OCI-LY7 (cell line): ENCODE measurements around the gene FAM227B. TPM values are rescaled to one million over a fixed set of nuclear protein-coding genes. Genes with fewer than 3 reads are reported as not detected.

Experiments
- BruUV-seq: library from RNA; stranded (reverse); fragments of 400-500 nt; replicated peaks from 2 replicates; lab custom pipeline; 2021; lab: Mats Ljungman, UMichigan
- CTCF ChIA-PET: fragments of 300-600 bp; sonication (Branson Sonifier 250); formaldehyde crosslinking; loops from one replicate; lab custom pipeline; 2022; ENCODE audit warnings: antibody characterized with exemption; ENCODE audit not compliant: unreplicated experiment; lab: Charles Lee
- POLR2A ChIA-PET: fragments of 300-600 bp; sonication (Branson Sonifier 250); formaldehyde crosslinking; loops from one replicate; lab custom pipeline; 2022; ENCODE audit warnings: antibody characterized with exemption; lab: Charles Lee
- DNase-seq: peaks from one replicate; pipeline ENCODE4 v3.0.0-alpha.2; 2015; ENCODE audit warnings: low spot score
- H2AFZ ChIP-seq: fragments of 200-600 bp; sonication (generic), shearing (Covaris generic); 2 replicates; pipeline ENCODE4 v1.6.1; 2014; ENCODE audit warnings: mild to moderate bottlenecking, antibody characterized with exemption, low read length, moderate library complexity
- H3K27ac ChIP-seq: fragments of 200-600 bp; sonication (generic); 2 replicates; pipeline ENCODE4 v1.5.1; 2014; ENCODE audit warnings: mixed run types, low read depth, mild to moderate bottlenecking, moderate library complexity, low read length, inconsistent platforms; ENCODE audit not compliant: poor library complexity, severe bottlenecking
- H3K36me3 ChIP-seq: fragments of 200-600 bp; sonication (generic); 2 replicates; pipeline ENCODE4 v1.6.1; 2014; ENCODE audit warnings: mild to moderate bottlenecking, antibody characterized with exemption, low read length, moderate library complexity, mixed read lengths; ENCODE audit not compliant: insufficient read depth
- H3K4me1 ChIP-seq: fragments of 200-600 bp; sonication (generic); 2 replicates; pipeline ENCODE4 v1.5.1; 2014; ENCODE audit warnings: mild to moderate bottlenecking, low read length; ENCODE audit not compliant: insufficient read depth, poor library complexity, severe bottlenecking
- H3K4me2 ChIP-seq: fragments of 200-600 bp; sonication (generic); 2 replicates; pipeline ENCODE4 v1.6.1; 2014; ENCODE audit warnings: mild to moderate bottlenecking, low read length
- H3K4me3 ChIP-seq: fragments of 200-600 bp; sonication (generic); 2 replicates; pipeline ENCODE4 v1.5.1; 2014; ENCODE audit warnings: mild to moderate bottlenecking, low read depth, low read length; ENCODE audit not compliant: poor library complexity, severe bottlenecking
- H3K79me2 ChIP-seq: fragments of 200-600 bp; sonication (generic); 2 replicates; pipeline ENCODE4 v1.6.1; 2016; ENCODE audit warnings: low read depth, mild to moderate bottlenecking, low read length, moderate library complexity, mixed read lengths; ENCODE audit not compliant: insufficient read depth
- H3K9me2 ChIP-seq: fragments of 200-600 bp; sonication (generic); 2 replicates; pipeline ENCODE4 v1.6.1; 2016; ENCODE audit warnings: mild to moderate bottlenecking, low read length, mixed read lengths; ENCODE audit not compliant: insufficient read depth
- H3K9me3 ChIP-seq: fragments of 200-600 bp; sonication (generic); 2 replicates; pipeline ENCODE4 v1.6.1; 2014; ENCODE audit warnings: mild to moderate bottlenecking, mixed run types, low read length, mixed read lengths
- H4K20me1 ChIP-seq: fragments of 200-600 bp; sonication (generic); 2 replicates; pipeline ENCODE4 v1.6.1; 2014; ENCODE audit warnings: mild to moderate bottlenecking, antibody characterized with exemption, low read length, moderate library complexity, mixed read lengths; ENCODE audit not compliant: insufficient read depth
- EZH2phosphoT487 ChIP-seq: fragments of 200-600 bp; sonication (generic); IDR thresholded peaks from 2 replicates; pipeline ENCODE4 v1.6.1; 2018; ENCODE audit warnings: low read depth, borderline replicate concordance, mild to moderate bottlenecking, mixed run types, antibody characterized with exemption, low read length, moderate library complexity, mixed read lengths
- intact Hi-C: fragments of 100-400 bp; cut with micrococcal nuclease; formaldehyde crosslinking; loops from one replicate; pipeline ENCODE4 v1.10.0; 2022; ENCODE audit not compliant: unreplicated experiment
- total RNA-seq, 2 experiments: library from RNA; depleted of rRNA in 1 of 2; stranded (reverse); fragments of >200 nt in 1 of 2; shearing (Covaris generic) in 1 of 2; gene quantifications; 2 replicates each; pipeline ENCODE4 v1.2.3, GENCODE V29; 2014 to 2022
- TF ChIP-seq, protein P1 (sequence below): fragments of 200-600 bp; sonication (generic); conservative IDR thresholded peaks from 2 replicates; pipeline ENCODE4 v1.5.1; 2014; ENCODE audit warnings: mild to moderate bottlenecking, antibody characterized with exemption, low read length, moderate library complexity, mixed read lengths

The FAM227B gene
- total RNA-seq, 2 experiments from 2014 or later: 2.9 to 6.2 TPM

DNA sequence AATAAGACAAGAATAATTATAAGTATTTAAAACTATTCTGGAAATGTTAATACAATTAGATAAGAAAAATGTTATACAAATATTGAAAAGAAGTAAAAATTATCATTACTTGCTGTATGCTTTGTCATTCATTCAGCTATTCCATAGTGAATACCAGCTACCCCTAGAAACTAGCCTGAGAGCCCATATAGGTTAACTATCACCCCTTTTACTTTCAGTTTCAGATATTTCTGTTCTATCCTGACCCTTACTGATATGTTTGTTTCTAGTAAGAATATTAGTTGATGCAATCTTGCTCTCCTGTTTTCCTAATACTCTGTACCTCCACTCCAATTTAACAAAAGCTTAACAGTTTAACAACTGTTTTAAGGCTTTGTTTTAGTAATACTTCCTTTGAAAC is 31.6 kb downstream of the FAM227B start:
- ChIA-PET CTCF (no interaction called here), POLR2A (interaction anchor here (0.7 kb wide), 1 partner anchor 1787 kb away, joined by 5 read pairs; no protein-coding TSS in a partner anchor)
- H4K20me1 ChIP-seq: no peaks in the 10 kb centered on the region
- H3K4me3 ChIP-seq: no peak overlapping the region
- BruUV-seq: no TSS peak
- H3K79me2 ChIP-seq: no peaks in the 10 kb centered on the region
- H2AFZ ChIP-seq: no peak overlapping the region
- no peak for TF ChIP-seq EZH2phosphoT487
- TF ChIP-seq, protein P1, sequence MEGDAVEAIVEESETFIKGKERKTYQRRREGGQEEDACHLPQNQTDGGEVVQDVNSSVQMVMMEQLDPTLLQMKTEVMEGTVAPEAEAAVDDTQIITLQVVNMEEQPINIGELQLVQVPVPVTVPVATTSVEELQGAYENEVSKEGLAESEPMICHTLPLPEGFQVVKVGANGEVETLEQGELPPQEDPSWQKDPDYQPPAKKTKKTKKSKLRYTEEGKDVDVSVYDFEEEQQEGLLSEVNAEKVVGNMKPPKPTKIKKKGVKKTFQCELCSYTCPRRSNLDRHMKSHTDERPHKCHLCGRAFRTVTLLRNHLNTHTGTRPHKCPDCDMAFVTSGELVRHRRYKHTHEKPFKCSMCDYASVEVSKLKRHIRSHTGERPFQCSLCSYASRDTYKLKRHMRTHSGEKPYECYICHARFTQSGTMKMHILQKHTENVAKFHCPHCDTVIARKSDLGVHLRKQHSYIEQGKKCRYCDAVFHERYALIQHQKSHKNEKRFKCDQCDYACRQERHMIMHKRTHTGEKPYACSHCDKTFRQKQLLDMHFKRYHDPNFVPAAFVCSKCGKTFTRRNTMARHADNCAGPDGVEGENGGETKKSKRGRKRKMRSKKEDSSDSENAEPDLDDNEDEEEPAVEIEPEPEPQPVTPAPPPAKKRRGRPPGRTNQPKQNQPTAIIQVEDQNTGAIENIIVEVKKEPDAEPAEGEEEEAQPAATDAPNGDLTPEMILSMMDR: no peak
- H3K9me2 ChIP-seq: no peaks in the 10 kb centered on the region
- H3K9me3 ChIP-seq: no peaks in the 10 kb centered on the region
- H3K4me2 ChIP-seq: no peak overlapping the region
- DNase-seq: no peak
- no peak overlapping the region for H3K27ac ChIP-seq
- no peaks in the 10 kb centered on the region for H3K4me1 ChIP-seq
- intact Hi-C loops: no loop called here
- no peaks in the 10 kb centered on the region for H3K36me3 ChIP-seq

DNA sequence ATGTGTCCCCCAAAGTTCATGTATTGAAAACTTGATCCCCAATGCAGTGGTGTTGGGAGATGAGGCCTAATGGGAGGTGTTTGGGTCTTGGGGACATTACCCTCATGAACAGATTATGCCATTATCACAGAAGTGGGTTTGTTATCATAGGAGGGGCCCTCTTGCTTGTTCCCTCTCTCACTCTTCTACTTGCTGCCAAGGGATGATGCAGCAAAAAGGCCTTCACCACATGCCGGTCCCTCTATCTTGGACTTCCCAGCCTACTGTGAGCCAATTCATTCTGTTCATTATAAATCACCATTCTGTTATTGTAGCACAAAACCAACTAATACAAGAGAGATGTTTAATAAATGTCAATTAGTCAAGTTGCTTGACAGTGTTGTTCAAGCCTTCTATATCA is 47.2 kb downstream of the FAM227B start:
- ChIA-PET POLR2A (no interaction called here), CTCF (no interaction called here)
- no peaks in the 10 kb centered on the region for H3K4me1 ChIP-seq
- no peak for TF ChIP-seq EZH2phosphoT487
- TF ChIP-seq, protein P1: no peak
- BruUV-seq: no TSS peak
- H3K27ac ChIP-seq: no peak overlapping the region
- intact Hi-C loops: no loop called here
- no peaks in the 10 kb centered on the region for H4K20me1 ChIP-seq
- H3K79me2 ChIP-seq: no peaks in the 10 kb centered on the region
- H2AFZ ChIP-seq: no peak overlapping the region
- H3K9me3 ChIP-seq: no peaks in the 10 kb centered on the region
- no peaks in the 10 kb centered on the region for H3K9me2 ChIP-seq
- no peak overlapping the region for H3K4me2 ChIP-seq
- H3K36me3 ChIP-seq: no peaks in the 10 kb centered on the region
- no peak for DNase-seq
- H3K4me3 ChIP-seq: no peak overlapping the region

DNA sequence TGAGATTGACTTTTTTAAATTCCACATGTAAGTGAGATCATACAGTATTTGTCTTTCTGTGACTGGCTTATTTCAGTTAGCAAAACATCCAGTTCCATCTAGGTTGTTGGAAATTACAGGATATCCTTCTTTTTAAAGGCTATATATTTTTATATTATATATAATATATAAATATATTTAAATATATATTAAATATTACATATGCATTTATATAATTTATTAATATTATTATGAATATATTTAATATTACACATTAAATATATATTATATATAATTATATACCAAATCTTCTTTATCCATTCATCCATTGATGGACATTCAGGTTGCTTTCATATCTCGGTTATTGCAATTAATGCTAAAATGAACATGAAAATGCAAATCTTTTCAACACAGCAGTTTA is 49.9 kb downstream of the FAM227B start:
- ChIA-PET CTCF (no interaction called here), POLR2A (no interaction called here)
- BruUV-seq: no TSS peak
- H3K36me3 ChIP-seq: no peaks in the 10 kb centered on the region
- no peak for TF ChIP-seq EZH2phosphoT487
- TF ChIP-seq, protein P1: no peak
- H3K4me2 ChIP-seq: no peak overlapping the region
- no peaks in the 10 kb centered on the region for H3K9me3 ChIP-seq
- intact Hi-C loops: no loop called here
- no peak for DNase-seq
- H3K9me2 ChIP-seq: no peaks in the 10 kb centered on the region
- no peaks in the 10 kb centered on the region for H3K79me2 ChIP-seq
- no peaks in the 10 kb centered on the region for H3K4me1 ChIP-seq
- no peak overlapping the region for H2AFZ ChIP-seq
- H4K20me1 ChIP-seq: no peaks in the 10 kb centered on the region
- H3K27ac ChIP-seq: no peak overlapping the region
- H3K4me3 ChIP-seq: no peak overlapping the region
